Astrocyte of the spinal cord (primary cell): ENCODE data around the gene CTNND1.

Source experiments
- DNase-seq: peaks from one replicate; pipeline ENCODE4 v3.0.0; 2011; ENCODE audit warnings: low read depth, low spot score
- H3K4me3 ChIP-seq: 2 replicates; pipeline ENCODE4 v1.5.1; 2011; ENCODE audit warnings: low read depth, mild to moderate bottlenecking, low read length, moderate library complexity
- in situ Hi-C: cut with HindIII; loops from 2 replicates; pipeline ENCODE4 v1.10.0; 2017; ENCODE audit warnings: low sequenced_read_pairs
- TF ChIP-seq, protein P1 (sequence below): IDR thresholded peaks from 2 replicates; pipeline ENCODE4 v1.5.1; 2012; ENCODE audit warnings: low read depth, mild to moderate bottlenecking, low read length, inconsistent platforms

CTNND1 gene

DNA sequence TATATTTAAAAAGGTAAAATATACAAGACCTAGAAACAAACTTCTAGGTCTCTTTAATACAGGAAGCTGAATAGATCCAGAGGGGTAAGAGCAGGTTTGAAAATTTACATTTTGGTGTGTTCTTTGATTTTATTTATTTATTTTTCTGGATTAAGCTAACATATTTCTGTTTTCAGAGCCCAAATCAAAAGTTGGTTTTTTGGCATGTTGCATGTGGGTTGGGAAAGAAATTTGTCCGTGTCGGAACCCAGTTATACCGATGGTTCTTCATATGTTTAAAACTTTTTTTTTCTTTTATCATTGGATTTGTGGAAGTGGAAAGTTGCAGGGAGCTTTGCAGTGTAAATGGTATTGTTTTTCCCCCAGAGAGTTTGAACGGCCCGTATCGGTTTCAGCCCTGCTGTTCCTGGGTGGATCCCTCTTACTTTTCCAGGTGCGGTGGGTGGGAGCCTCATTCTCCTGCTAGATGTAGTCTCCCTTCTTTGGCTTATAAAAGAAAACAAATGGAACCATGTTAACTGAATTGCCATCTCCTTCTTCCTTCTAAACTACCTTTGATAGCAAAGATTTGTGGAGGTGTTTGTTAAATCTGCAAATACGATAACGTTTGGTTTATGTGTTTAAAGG is 746 bp downstream of the CTNND1 start:
- in situ Hi-C loops = no loop called here

DNA sequence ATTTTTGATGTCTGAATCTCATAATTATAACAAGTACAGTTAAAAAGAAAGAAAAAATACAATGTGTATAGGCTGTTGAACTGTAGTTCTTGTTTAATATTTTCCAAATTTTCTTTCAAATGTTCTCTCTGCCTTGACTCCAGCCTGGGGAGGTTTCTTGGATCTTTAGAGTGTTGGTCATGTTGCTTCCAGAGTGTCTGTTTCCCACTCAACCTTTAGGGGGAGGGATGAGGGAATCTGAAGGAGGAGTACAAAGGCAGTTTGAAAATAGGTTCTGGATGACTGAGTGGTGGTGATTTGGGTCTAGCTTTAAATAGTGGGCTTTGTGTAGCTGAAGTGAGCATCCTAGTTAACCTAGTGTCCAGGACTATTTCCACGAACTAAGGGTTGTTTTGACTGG is 2.0 kb downstream of the CTNND1 start:
- H3K4me3 ChIP-seq = peak overlapping the region; percentile 96

More for the DNA sequence above, 746 bp downstream of the CTNND1 start:
- peak; percentile 29 for DNase-seq
- peak overlapping the region; percentile 96 for H3K4me3 ChIP-seq
- TF ChIP-seq, protein P1, sequence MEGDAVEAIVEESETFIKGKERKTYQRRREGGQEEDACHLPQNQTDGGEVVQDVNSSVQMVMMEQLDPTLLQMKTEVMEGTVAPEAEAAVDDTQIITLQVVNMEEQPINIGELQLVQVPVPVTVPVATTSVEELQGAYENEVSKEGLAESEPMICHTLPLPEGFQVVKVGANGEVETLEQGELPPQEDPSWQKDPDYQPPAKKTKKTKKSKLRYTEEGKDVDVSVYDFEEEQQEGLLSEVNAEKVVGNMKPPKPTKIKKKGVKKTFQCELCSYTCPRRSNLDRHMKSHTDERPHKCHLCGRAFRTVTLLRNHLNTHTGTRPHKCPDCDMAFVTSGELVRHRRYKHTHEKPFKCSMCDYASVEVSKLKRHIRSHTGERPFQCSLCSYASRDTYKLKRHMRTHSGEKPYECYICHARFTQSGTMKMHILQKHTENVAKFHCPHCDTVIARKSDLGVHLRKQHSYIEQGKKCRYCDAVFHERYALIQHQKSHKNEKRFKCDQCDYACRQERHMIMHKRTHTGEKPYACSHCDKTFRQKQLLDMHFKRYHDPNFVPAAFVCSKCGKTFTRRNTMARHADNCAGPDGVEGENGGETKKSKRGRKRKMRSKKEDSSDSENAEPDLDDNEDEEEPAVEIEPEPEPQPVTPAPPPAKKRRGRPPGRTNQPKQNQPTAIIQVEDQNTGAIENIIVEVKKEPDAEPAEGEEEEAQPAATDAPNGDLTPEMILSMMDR = no peak

DNA sequence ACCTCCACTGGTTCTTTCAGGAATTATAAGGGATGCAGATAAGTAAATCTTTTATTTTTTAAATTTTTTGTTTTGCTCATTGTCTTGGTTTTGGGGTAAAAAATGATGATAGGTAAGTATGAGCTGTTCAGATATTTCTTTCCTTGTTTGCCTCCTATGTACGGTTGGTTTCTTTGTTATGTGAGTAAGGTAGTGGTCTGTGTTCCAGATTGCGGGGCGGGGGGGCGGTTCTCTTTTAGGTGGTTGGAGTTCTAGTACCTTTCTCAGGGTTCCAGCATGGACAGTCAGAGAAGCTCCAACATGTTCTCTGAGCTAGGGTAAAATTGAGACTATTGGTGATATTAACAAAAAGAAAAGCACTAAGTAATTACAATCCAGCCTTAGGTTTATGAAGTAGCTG is 2.4 kb downstream of the CTNND1 start:
- in situ Hi-C loops = no loop called here

More for the DNA sequence above, 2.0 kb downstream of the CTNND1 start:
- DNase-seq = peak; percentile 58
- TF ChIP-seq, protein P1 = peak; percentile 52
- in situ Hi-C loops = no loop called here

DNA sequence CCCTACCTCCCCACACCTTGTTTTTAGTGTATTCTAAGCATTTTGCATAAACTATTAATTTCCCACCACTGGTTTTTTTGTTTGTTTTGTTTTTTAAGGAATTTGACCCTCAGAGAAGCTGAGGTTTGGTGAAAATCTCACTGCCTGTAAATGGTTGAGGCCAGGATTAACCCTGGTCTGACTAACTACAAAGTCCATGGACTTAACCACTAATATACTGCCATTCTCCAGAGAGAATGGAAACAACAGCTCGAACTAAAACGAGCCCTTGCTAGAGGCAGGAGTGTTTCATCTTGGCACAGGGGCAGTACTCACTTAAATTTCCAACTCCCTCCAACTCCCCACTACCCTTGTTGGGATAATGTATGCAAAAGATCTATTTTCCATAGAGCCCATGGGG is 3.0 kb downstream of the CTNND1 start:
- TF ChIP-seq, protein P1 = no peak
- peak overlapping the region; percentile 96 for H3K4me3 ChIP-seq
- peak; percentile 28 for DNase-seq
- in situ Hi-C loops = no loop called here

More for the DNA sequence above, 2.4 kb downstream of the CTNND1 start:
- peak overlapping the region; percentile 96 for H3K4me3 ChIP-seq
- TF ChIP-seq, protein P1 = no peak
- no peak for DNase-seq

DNA sequence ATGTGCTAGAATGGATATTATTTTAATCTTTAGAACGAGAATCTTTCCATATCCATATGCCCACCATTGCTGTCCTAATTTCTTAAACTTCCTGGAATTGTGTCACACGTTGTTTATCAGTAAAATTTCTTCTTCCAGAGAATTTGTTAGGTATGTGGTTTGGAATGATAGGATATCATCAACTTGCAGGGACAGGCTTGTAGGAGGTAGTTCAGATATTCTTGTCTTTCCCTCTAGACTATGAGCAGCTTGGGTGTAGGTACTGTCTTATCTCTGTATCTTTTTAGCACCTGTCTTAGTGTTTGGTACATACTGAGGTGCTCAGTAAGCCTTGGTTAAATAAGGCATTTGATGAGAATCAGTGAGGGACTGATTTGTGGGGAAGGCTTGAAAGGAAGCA is 3.4 kb downstream of the CTNND1 start:
- TF ChIP-seq, protein P1 = no peak
- H3K4me3 ChIP-seq = peak overlapping the region; percentile 96
- in situ Hi-C loops = no loop called here
- DNase-seq = no peak

DNA sequence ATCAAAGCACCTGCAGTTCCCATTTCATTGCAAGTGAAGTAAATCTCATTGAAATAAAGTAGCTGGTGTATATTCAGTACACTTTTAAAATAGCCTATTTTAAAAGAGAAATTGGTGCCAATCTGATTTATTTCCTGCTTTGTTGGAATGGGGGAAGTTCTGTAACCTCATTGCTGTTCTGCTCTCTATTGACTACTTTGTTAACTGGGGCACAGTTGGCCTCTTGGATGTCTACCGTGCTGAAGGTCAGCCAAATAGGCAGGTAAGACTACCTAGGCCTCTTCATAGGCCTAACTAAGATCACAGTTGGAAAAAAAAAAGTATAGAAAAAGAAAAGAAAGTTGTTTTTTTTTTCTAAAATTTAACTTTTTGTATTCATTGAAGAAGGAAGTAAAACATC is 9.2 kb downstream of the CTNND1 start:
- in situ Hi-C loops = no loop called here
- TF ChIP-seq, protein P1 = no peak
- H3K4me3 ChIP-seq = no peak overlapping the region
- no peak for DNase-seq

DNA sequence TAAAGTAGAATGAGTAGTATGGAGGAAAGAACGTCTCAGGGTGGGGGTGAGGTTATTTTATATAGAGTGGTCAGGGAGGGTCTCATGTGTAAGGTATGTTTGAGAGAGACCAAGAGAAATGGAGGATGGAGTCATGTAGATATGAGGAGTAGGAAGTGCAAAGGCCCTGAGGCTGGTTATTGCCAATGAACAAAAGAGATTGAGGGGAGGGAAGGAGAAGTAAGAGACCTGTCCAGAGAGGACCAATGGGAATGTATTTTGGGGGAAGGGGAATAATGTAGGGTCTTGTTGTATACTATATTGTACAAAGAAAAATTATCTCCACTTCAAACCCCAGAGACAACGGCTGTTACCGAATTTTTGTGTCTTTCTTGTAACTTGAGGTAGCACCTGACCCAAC is 9.8 kb downstream of the CTNND1 start:
- TF ChIP-seq, protein P1 = no peak
- in situ Hi-C loops = no loop called here
- no peak for DNase-seq
- H3K4me3 ChIP-seq = no peak overlapping the region
